ENCODE results near the gene ABCC3.
A peak's percentile ranks its signal among the peaks of the same experiment; 100 is the strongest.

ABCC3 gene

DNA sequence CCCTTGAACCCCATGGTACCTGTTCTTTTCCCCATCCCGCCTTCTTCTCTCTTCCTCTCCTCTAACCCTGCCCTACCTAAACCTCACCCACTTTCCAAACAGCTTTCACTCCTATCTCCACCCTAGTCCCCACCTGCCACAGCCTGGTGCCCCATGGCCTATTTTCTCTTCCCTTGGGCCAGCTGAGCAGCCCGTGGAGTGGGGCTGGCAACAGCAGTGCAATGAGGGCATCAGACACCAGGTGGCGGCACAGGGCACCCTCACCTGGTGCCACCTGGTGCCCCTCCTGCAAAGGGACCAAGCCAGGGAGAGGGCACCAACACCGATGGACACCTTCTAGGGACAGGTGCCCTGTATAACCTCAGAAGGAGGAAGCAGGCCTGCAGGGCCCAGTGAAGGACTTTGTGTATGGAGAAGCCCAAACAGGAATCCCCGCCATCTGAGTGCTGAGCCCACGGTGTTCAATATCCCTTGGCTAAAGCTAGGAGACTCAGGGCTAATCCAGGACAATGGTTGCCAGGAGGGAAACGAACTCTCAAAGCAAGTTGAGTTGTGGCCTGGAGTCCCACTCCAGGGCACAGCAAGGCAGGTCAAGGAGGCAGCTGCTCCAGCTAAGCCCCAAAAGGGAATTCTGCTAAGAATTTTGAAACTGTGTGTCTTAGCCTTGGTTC, 4.0 kb upstream of the ABCC3 start:
- DNase-seq, result peak; percentile 44

DNA sequence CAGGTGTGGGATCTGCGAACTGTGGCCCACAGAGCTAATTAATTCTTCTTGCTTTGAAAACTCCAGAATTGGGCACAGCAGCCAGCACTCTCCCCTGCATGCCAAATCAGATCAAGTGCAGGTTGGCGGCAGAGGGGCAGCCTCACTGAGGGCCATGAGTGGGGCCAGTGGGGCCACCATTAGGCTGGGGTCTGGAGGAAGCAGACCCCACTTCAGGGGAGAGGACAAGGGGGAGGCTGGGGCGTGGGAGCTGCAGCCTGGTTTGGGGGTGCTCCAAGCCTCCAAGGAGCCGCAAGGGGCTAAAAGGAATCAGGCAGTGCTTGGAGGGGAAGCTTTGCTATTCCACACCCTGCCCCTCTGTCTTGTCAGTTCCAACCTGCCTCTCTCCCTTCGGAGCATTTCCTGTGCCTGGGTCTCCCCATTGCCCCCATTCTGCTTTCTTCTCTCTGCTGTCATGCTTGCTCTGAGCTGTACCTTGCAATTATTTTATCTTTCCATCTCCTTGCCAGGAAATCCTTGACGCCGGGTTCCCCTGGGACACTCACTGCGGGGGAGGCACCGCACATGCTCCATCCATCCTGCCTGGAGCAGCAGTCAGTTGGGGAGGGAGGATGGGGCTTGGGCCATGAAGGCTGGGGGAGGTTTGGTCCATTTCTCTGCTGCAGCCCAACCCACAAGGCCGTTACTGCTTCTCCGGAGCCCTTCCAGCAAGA, 3.3 kb upstream of the ABCC3 start:
- DNase-seq, result no peak

DNA sequence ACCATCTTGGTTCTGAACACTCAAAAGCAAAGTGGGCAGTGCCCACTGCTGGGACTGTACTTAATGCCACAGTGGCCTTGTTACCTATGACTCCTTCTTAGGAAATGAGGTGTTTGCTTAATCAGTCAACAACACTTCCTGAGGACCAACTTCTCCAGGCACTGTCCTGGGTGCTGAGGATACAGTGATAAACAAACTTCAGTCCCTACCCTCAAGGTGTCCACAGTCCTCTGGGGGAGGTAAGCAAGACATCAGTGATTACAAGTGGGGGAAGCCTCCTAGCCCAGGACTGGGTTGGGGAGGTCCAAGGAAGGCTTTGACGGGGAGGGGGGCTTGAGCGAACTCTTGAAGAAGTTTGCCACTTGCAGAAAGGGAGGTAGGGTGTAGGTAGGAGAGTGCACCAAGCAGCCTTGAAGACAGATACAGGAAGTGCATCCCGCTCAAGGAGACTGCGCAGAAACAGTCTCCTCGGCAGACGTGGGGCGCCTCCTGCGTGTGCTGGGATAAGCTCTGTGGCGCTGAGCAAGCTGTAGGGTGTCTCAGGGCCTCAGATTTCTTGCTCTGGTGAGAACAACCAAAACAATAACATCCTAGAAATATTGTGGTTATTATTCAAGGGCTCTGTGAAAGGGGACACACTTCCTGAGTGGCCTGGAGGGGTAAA, 2.6 kb upstream of the ABCC3 start:
- DNase-seq, result no peak

DNA sequence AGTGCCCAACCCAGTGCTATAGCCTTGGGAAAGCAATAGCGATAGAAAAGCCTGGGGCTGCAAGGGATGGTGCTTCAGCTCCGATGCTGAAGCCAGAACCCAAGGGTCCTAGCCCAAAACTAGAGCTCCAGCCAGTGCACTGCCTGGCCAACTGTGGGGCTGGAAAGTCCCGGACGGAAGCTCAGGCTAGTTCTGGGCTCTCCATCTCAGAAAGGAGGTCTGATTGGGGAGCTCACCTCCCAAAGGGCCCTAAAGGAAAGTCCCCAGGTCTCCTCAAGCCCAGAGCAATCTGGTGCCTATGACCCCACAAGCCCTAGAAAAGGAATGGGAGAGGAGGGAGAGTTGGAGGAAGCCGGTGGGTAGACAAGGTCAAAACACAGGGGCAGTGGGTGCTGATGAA, 2.0 kb upstream of the ABCC3 start:
- no peak for DNase-seq

DNA sequence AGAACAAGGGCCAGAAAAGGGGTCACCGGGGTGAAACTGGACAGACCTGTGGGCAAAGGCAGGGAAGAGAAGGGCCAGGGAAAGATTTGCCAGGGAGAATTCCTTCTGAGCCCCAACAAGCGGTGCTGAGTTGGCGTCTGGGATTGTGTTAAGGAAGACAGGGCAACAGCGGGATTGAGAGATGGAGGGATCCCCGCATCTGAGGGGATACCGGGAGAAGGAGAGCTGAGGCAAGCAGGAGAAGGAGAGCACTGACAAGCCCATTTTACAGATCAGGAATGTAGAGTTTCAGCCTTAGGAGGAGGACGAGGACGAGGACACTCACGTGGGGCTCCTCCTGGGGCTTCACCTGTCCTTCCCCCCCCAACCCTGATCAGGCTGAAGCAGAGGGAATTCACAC, 998 bp upstream of the ABCC3 start:
- no peak for DNase-seq

DNA sequence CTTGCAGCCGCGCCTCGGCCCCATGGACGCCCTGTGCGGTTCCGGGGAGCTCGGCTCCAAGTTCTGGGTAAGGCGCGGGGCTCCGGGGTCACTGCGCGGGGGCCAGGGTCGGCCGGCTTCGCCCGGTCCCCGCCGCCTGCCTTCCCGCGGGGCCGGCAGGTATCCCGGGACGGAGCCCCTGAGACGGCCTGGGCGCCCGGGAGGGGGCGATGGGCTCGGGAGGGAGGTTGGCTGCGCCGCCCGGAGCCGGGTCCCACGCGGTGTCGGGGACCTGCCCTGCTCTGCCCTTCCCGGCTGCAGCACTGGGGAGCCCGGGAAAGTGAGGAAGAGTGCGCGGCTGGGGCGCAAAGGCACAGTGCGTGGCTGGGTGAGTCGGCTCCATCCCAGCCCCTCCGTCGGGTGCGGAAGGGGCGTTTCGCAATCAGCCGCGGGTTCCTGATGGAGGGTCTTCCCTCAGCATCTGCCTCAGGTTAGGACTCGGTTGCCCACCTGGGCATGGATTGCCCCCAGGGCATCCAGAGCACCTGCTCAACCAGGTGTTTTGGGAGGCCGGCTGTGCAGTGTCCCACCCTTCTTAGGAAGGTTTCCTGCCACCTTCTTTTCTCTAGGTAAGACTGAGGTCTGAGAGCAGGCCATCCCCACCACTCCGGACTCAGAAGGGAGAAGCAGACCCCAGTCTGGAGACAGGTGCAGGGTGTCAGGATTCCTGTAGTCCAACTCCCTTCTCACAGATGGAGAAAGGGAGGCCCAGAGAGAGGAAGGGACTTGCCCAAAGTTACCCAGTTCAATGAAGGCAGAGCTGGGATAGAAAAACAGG, 442 bp downstream of the ABCC3 start:
- no peak for DNase-seq

DNA sequence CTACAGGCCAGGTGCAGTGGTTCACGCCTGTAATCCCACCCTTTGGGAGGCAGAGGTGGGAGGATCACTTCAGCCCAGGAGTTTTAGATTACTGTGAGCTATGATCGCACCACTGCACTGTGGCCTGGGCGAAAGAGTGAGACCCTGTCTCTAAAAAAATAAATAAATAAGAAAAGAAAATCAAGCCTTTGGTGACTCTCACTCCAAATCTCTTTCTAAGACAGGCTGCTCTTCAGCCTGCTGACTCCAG, 976 bp downstream of the ABCC3 start:
- DNase-seq, result no peak

DNA sequence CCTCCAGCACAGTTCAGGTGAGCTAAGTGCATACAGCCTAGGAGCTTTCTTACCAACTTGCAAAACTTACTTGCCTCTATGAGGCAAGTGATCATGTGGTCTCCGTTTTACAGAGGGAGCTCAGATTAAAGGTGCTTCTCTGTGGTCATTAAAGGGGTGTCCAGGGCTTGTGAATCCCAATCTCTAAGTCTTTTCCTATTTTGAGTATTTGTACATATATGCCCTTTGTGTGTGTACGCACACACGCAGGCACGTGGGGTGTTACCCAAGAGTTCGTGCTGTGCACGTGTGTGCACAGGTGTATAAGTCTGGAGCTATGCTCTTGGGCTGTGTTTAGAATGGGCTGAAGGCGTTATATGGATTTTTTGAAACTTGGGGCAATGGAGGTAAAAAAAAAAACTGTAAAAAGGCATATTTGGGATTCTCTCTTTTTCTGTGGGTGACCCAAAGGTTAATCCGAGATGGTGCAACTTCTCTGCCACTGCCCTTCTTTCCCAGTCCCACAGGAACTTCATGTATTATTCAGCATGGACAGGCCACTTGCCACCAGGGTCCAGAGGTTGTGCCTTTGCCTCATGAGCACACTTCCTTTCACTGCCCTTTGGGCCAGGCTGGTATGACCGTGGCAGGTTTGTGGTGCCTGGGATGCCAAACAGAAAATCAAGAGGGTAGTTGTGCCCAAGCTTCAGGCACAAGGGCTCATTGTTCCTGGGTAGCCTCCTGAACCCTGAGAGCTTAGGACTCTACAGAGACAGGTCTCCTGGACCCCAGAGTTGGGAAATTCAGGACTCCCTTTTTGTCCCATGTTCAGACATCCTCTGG, 1.5 kb downstream of the ABCC3 start:
- DNase-seq, result no peak

DNA sequence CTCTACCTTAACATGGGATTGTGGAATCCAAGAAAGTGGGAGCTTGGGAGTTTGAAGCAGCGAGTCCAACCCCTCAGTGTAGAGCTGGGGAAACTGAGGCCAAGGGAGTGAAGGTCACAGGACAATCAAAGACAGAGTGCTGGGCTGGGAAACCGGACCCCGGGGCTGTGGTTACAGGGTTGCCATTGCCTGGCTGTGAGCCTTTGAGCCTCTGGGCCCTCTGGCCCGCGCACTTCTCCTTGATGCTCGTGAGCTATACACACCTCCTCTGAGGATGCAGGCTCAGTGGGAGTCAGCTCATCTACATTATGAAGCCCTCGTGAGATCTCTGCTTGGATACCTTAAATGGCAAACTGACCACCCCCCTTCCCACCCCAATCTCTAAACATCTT, 2.1 kb downstream of the ABCC3 start:
- DNase-seq, result no peak

DNA sequence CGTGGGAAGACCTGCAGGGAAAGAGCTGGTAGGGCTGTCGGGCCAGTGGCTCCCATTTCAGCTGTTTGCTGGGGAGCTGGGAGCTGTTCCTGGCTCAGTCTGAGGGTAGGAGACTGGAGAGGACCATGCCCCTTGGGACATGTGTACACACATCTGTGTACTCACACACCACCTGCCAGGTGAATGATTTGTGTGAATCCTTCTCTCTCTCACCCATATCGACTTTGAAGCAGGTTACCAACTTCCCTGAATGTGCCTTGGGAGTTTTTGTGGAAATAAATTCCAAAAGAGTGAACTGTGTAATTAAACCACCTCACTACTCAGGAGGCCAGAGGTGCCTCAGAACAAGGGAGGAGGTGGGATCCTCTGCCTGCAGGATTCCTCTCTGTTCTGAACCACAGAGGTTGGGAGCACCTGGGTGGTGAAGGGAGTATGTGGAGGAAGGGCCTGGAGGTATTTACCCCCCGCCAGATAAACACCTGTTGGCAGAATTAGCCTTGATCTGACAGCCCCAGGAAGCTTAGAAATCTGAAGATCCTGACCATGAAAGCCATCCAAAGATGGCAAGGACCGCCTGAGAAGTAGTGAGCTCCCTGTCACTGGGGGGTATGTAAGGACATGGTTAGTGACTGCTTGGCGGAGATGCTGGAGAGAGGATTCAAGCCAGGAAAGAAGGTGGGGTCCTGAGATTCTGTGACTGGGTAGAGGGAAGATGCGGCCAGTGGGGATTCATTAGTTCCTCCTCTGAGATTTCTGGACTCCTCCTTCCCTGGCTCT, 3.3 kb downstream of the ABCC3 start:
- no peak for DNase-seq

DNA sequence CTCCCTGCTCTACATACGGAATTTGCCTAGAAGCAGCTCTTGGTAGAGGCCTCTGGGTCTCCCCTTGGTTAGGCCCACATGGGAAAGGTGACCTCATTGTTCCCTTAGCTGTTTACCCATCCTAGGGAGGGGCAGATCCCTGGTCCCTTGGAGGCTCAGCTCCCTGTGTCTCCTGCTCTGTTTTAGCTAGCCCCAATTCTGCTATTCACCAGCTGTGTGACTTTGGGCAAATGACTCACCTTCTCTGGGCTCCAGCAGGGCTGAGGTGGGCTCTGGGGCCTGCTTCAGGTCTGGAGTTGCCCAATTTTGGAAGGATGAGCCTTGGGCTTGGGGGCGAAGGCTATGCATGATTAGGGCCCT, 3.9 kb downstream of the ABCC3 start:
- no peak for DNase-seq

DNA sequence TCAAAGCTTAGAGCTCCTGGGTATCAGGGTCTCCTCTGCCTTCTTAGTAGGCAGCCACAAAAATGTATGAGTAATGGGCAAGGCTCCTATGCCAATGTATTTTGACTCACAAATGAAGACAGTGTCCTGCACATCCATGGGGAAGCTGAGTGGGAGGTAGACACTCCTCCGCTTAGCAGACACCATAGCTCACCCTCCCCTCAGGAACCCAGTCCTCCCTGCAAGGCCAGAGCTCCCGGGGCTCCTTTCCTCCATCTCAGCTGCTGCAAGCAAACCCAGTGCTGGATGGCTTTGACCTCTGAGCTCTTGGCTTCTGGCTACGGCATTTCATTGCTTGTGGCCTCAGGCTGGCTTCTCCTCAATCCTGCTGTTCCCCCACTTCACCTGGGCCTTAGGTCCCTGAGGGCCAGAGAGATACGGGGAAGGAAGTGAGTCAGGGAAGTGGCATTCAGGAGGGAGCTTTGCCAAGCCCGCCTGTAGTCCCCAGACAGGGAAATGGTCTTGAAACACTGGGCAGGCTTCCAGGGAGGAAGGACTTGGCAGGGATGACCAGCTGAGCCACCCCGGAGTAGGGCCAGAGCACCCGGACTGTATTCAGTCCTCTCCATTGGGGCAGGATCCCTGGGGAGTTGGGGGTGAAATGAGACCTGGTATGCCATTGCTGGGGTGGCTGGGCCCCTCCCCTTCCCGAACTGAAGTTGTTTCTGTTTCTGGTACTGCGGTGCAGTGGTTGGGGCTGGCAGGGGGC, 4.5 kb downstream of the ABCC3 start:
- DNase-seq, result peak; percentile 14

DNA sequence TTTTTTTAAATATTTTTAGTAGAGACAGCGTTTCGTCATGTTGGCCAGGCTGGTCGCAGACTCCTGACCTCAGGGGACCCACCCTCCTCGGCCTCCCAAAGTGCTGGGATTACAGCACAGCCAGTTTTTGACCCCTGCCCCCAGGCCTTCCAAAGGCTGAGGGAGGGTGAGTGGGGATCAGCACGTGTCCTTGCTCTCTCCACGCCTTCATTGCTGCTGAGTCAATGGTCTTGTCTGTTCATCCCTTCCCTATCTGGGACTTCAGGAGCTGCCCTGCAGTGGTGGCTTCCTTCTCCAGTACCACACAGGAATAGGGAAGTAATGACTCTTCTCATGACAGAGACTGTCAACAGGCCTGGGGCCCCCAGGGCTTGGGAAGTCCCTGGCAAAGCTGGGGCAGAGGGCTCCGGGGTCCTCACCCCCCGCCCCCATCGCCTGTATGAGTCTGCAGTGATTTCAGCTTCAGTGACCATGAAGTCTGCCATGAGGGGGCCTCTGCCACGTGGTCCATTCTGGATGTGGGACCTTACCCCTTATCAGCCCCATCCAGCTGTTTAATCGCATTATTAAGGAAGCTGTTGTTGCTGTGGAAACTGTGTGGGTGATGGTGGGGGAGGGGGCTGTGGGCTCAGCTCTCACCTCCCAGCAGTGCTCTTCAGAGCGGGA, 6.1 kb downstream of the ABCC3 start:
- DNase-seq, result no peak

DNA sequence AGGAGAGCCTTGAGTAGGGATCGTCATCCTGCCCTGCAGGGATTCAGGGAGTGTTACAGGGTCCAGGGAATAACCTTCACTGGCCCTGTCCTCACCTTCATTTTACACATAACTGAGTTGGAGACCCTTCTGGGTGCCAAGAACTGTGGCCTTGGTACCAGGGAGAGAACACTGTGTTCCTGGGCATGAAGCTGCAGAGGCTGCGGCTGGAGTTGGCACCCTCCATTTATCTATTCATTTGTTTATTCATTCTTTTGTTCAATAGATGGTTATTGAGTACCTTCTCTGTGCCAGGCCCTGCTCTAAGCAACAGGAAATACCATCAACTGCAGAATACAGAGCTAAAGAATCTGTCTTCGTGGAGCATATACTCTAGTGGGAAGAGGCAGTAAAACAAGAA, 6.7 kb downstream of the ABCC3 start:
- no peak for DNase-seq

DNA sequence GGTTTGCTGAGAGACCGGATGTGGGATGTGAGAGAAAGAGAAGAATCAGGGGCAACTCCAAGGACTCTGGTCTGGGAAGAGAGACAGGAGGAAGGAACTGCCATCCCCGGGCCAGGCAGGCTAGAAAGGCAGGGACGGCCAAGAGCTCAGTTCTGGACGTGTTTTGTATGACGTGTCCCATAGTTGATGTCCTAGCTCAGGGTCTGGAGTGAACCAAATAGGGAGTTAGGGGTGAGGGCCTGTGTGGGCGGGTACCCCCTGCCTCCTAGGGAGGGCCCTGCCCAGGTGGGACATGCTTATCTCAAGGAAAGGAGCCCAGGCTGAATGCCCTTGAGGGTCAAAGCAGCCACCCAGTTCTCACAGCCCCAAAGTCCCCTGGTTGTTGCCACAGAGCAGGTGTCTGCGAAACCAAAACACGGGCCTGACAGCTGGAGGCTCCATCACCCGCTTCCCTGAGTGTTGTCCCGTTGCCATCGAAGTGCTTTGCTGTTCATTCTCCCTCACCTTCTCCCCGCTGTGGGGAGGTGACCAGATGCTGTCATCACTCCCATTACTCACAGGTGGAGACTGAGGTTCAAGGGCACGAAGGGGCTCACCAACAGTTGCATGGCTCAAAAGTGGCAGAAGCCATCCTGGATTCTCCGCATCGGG, 7.5 kb downstream of the ABCC3 start:
- DNase-seq, result no peak

DNA sequence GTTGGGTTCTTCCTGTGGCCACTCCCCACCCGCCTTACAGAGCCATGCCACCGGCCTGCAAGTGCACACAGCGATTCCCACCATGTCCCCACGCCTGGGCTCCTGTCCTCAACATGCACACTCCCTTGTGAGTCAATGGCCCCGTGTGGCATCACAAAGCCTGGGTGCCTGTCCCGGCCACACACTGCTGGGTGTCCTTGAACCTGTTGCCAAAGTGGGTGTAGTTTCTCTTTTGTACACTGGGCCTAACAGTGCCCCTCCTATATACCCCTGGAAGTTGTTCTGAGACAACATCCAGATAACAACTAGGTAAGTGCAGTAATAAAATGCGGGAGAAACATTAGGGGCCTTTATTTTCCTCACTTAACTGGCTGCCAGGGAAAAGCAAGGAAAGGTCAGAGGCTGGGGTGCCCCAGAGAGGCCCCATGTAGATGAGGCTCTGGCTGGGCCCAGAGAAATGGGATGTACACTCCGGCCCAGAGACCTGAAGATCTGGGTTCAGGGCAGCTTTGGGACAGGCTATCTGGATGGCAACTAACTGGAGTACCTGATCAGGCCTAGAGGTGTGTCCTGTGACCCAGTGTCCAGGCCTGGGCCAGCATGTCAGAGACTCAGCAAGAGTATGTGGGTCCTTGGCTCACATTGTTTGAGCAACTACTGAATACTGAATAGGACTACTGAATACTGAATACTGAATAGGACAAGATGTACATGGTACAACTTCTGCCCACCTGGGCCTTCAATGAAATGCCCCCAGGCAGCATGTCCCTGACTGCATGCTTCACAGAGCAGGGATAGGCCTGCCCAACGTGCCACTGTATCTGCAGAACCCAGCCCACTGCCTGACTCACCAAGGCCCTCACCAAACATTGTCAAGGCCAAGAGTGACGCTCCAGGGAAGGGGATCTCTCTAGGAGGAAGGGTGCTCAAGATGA, 8.3 kb downstream of the ABCC3 start:
- DNase-seq, result no peak

DNA sequence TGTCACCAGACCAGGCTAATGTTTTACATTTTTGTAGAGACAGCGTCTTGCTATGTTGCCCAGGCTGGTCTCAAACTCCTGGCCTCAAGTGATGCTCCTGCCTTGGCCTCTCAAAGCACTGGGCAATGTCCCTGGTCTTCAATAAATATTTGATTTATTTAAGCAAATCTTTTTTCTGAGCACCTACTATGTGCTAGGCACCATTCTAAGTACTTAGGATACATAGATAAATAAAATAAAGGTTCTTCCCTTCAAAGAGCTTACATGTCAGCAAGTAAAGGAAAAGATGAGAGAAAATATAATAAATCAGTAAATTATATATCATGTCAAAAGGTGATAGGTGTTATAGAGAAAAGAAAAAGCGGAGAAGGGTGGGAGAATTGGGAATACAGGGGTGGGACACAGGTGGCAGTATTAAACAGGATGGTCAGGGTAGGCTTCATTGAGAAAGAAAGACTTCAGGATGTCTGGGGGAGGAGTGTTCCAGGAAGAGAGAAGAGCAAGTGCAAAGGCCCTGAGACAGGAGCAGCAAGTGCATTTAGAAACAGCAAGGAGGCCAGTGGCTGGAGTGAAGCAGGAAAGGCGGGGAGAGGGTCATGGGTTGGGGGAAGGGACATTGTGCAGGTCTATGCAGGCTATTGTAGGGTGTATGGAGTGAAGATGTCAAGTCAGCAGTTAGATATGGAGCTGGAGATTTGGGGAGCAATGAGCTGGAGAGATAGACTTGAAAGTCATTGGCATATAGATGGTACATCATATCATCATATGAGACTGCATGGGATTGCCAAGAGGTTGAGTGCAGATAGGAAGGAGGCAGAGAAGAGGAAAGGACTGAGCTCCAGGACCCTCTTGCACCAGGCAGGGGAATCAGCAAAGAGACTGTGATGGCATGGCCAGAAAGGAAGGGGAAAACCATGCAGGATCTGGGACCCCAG, 11.3 kb downstream of the ABCC3 start:
- no peak for DNase-seq

DNA sequence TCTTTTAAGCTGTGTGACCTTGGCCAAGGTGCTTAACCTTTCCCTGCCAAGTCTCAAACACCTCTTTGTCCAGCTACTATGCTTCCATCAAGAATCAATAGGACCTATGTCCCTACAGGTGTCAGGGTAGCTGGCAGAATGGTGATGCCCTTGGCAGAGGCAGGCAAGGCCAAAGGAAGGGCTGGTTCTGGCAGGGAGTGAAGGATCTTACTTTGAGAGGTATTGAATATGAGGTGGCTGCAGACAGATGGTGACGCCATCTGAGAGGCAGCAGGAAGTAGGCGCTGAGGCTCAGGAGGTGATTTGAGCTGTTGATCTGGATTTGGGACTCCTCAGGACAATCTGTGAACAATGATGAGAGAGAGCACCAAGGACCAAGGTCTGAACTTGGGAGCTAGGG, 12.5 kb downstream of the ABCC3 start:
- no peak for DNase-seq
